Nasal cavity respiratory epithelium epithelial cell of viscerocranial mucosa (primary cell): ENCODE measurements around the gene ZNF143. TPM values are rescaled to one million over a fixed set of nuclear protein-coding genes. Genes with fewer than 3 reads are reported as not detected.

ENCODE experiments used
- total RNA-seq: library from RNA; depleted of rRNA; stranded (reverse); fragments of >200 nt; gene quantifications from 2 replicates; pipeline ENCODE4 v1.2.3, GENCODE V29; 2014

ZNF143 gene
- 47.6 and 65.3 TPM in 2 replicates for total RNA-seq

DNA sequence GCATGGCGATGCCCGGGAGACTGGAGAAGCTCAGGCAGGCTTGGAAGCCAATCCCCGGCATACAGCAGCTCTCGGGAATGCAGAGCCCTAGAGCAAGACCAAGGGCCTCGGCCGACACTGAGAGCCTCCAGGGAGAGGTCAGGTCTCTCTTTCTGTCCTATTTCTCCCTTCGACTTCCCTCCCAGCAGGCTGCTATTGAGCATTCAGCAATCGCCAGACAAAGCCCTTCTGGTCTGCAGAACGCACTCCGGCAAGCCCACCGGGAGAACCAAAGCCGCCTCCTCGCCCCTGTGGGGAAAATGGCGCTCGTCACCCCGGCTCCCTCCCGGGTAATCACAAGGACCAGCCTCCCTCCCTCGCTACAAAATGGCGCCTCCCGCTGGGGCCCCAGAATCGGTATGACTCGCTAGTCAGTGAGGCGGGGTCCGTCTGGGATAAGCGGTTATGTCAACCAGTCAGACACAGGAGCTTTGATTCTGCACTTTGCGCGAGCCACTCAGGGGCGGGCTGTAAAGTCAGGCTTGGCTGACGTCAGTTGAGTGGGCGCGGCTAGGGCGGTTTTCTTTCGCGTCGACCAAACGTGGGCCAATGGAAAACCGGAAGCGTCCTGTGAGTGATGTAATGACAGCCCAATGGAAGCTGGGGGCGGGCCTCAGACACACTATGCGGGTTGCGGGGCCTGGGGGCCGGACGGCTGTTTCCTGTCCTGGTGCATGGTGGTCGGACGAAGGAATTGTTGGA, at the start of gene ZNF143:
Gene ZNF143 (plus strand): TSS at position 691 of the 741 bp plus-strand sequence. CDS start 10,297 bp downstream, outside the sequence.

DNA sequence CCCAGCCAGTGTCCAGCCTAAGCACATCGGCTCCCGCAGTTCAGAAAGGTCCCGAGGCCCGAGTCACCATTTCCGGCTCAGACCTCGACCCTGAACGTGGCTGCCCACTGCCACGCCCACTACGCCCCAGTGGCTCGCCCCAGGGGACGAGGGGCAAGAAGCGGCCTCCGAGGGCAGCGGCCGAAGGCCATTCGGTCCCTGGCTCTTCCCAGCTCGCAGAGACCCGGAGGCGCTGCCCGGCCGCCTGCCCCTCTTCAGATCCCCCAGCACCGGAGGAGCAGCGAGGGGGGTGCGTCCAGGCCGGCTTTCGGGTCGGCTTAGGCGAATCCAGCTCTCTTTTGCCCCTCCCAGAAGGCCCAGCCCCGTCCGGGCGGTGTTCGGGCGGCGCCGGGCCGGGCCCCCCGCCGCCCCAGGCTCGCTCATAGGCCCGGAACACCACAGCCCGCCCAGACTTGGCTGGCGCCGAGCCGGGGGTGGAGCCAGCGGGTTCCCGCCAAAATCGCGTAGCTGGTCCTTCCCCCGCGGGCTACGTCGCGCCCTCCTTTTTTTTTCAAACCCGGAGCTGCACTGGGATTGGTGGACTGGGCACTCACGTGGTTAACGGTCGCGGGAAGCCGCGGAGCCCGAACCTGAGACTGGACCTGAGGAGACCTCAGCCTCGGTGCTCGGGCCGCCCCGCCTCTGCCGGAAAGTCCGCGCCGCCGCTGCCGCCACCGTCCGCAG, 112.4 kb downstream of the ZNF143 start, which contains the start of gene WEE1:
Gene WEE1 (plus strand): TSS at position 619 of the 723 bp plus-strand sequence. CDS start 264 bp downstream, outside the sequence.

Other genes with a start within 250 kb of the ZNF143 start
- 29.4 and 58.1 TPM in 2 replicates for gene DENND5A, start 195.7 kb upstream of the ZNF143 start, total RNA-seq
- gene TMEM41B, start 146.4 kb upstream of the ZNF143 start, total RNA-seq = 70.1 and 79.2 TPM in 2 replicates
- gene IPO7, start 76.4 kb upstream of the ZNF143 start, total RNA-seq = 168 and 213 TPM in 2 replicates
- 31.4 and 37.3 TPM in 2 replicates for gene WEE1, start 112.7 kb downstream of the ZNF143 start, total RNA-seq
- gene SWAP70, start 203.1 kb downstream of the ZNF143 start, total RNA-seq = 28.0 and 47.3 TPM in 2 replicates